RPMI7951 (cell line): Measurements from ENCODE around the gene GTF2F1. TPM values are rescaled to one million over a fixed set of nuclear protein-coding genes. Genes with fewer than 3 reads are reported as not detected.
"Not testable (repeated sequence)": the region's sequence is repeated elsewhere in the genome, so short reads cannot be mapped to it uniquely, and the experiment has no call there.

Experiments used
- DNase-seq: peaks from one replicate; pipeline ENCODE4 v3.0.0-alpha.2; 2012; ENCODE audit warnings: low read depth
- total RNA-seq: library from RNA; depleted of rRNA; stranded (reverse); fragments of >200 nt; shearing (Covaris generic); gene quantifications from 2 replicates; pipeline ENCODE4 v1.2.3, GENCODE V29; 2014; rRNA removed

The GTF2F1 gene, protein sequence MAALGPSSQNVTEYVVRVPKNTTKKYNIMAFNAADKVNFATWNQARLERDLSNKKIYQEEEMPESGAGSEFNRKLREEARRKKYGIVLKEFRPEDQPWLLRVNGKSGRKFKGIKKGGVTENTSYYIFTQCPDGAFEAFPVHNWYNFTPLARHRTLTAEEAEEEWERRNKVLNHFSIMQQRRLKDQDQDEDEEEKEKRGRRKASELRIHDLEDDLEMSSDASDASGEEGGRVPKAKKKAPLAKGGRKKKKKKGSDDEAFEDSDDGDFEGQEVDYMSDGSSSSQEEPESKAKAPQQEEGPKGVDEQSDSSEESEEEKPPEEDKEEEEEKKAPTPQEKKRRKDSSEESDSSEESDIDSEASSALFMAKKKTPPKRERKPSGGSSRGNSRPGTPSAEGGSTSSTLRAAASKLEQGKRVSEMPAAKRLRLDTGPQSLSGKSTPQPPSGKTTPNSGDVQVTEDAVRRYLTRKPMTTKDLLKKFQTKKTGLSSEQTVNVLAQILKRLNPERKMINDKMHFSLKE
- total RNA-seq = 33.8 and 38.4 TPM in 2 replicates

GRCh38 chr19:6393074-6393982, at the start of gene GTF2F1:
TSS of gene GTF2F1 (minus strand) at chr19:6393164. CDS start at chr19:6392995, 169 bp downstream.
- peak; percentile 92 for DNase-seq

DNA sequence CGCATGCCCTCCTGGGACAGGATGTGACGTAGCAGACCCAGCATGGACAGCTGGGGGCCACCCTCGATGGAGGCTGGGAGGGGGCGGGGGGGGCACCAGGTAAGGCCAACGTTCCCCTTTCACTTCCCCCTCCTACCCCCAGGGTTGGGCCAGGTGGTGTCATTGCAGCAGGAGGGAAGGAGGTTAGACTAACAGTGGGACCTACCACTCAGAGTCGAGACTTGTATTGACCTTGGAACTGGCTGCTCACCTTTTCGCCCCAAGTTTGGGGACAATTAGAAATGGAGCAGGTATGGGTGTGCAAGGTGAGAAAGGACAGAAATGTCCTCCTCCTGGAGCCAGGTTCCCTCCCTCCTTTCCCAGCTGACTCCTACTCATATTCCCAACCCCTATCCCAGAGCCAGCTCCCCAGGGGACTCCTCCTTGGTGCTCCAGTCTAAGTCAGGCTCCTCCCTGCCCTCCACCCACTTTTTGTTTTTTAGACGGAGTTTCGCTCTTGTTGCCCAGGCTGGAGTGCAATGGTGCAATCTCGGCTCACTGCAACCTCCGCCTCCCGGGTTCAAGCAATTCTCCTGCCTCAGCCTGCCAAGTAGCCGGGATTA, 49.2 kb upstream of the GTF2F1 start:
- no peak for DNase-seq

- DNase-seq = no peak
These were observed 47.9 kb upstream of the GTF2F1 start for GRCh38 chr19:6440905-6441304.

DNA sequence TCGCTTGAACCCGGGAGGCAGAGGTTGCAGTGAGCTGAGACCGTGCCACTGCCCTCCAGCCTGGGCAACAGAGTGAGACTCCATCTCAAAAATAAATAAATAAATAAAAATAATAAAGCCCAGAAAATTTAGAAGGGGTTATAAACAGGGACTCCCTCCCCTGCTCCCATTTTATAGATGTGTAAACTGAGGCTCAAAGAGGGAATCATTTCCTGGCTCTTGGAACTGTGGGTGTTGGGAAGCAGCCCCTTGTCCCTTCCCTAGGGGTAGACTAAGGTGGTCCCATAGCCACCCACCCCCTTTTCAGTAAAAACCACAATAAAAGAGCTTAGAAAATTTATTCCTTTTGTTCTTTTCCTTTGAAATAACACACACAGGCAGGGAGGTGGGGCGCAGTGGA, 46.8 kb upstream of the GTF2F1 start:
- DNase-seq = no peak

DNA sequence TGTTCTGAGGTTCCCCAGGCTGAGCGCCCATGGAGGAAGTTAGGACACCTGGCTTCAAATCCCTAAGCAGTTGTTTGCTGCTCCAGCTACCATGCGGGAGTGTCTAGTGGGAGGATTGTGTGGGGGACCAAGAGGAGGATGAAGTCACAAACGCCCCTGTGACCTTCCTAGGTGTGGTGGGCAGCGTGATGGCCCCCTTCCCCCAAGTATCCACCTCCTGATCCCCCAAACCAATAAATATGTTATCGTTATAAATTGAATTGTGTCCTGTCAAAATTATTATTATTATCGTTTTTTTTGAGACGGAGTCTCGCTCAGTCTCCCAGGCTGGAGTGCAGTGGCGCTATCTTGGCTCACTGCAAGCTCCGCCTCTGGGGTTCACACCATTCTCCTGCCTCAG, 40.7 kb upstream of the GTF2F1 start, which contains the start of gene SLC25A41:
TSS of gene SLC25A41 (minus strand) at position 101 of the 400 bp plus-strand sequence. CDS start at position 31, 70 bp downstream.
- DNase-seq = no peak

GRCh38 chr19:6433165-6433564, 40.2 kb upstream of the GTF2F1 start:
- DNase-seq = no peak

DNA sequence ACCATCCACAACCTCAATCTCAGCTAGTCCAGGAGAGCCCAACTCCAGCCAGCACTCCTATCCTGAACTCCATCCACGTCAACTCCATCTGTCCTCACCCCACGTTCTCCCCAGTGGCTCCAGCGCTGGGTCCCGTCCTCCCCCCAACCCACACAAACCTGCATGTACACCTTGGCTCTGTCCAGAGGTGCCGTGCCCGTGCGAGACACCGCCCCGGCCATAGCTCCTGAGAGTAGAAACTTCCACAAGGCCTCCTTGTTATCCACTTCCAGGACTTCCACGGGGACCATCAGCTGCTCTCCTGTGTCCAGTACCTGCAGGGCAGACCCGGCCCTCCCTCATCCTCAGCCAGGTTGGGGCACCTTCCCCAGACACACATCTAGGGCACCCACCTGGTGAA, 38.9 kb upstream of the GTF2F1 start:
- no peak for DNase-seq

DNA sequence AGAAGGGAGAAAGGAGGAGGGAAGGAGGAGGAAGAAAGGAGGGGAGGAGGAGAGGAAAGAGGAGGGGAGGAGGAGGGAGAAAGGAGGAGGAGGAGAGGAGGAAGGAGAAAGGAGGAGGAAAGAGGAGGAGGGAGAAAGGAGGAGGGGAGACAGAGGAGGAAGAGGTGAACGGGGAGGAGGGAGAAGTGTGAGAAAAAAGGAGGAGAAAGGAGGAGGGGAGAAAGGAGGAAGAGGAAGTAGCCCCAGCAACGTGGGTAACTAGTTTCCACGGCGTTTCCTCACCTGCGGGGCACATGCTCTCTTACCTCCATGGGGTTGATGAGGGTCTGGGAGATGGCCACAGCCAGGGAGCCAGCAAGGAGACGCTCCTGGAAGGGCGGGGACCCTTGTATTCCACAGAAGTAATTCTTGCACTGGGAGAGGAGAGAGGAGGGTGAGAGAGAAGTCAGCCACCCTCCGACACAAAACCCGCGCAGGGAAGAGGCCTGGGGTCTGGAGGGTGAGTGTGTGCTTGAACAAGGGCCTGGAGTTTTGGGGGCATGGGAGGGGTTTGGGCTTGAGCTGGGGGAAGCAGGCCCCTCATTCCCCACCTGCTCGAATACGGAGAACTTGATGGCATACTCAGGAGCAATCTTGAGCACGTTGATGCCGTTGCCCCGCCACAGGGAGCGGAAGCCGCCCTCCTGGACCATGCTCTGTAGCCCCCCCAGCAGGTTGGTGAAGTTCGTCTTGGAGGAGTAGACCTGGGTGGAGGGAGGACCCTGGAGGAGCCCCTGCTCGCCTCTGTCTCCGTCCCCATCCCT, 36.7 kb upstream of the GTF2F1 start:
- no peak for DNase-seq

GRCh38 chr19:6428692-6429418, 35.9 kb upstream of the GTF2F1 start:
- not testable (repeated sequence) for DNase-seq

- no peak for DNase-seq
These were observed 34.2 kb upstream of the GTF2F1 start for GRCh38 chr19:6427131-6427530.

GRCh38 chr19:6425732-6426620, 33.0 kb upstream of the GTF2F1 start:
- DNase-seq = no peak

- DNase-seq = peak; percentile 100
These were observed 32.2 kb upstream of the GTF2F1 start for GRCh38 chr19:6424939-6425731.

- DNase-seq = no peak
These were observed 31.4 kb upstream of the GTF2F1 start, which contains the start of gene KHSRP for GRCh38 chr19:6424195-6424938. TSS of gene KHSRP (minus strand) at chr19:6424811. CDS start at chr19:6424701, 110 bp downstream.

DNA sequence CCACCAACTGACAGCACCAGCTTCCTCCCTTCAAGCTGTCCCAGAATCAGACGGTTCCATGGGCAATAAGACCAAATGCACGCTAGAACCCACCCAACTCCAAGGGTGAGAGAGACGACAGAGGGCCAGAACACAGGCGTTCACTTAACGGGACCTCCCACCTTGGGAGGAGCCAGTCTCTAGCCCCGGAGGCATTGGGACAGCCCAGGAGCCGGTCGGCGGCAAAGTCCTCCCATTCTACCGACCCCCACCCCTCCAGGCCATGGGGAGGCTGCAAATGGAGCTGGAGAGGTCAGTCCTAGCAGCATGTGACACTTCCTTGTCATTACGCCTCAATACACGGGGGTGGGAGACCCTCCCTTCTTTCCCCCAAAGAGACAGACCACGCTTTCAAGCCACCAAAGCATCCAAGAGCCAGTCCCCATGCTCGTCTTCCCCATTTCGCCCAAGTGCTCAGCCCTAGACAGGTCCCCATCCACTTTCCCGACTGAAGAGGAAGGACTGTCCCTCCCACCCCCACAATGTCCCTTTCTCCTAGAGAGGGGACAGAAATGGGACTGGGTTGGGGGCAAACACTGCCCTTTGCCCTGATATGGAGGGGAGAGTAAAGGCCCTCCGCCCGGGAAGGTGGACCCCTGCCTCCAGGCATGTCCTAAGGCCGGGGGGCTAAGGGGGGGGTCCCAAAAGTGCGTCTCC, 30.7 kb upstream of the GTF2F1 start:
- peak; percentile 59 for DNase-seq

- no peak for DNase-seq
These were observed 28.4 kb upstream of the GTF2F1 start for GRCh38 chr19:6421075-6422014.

DNA sequence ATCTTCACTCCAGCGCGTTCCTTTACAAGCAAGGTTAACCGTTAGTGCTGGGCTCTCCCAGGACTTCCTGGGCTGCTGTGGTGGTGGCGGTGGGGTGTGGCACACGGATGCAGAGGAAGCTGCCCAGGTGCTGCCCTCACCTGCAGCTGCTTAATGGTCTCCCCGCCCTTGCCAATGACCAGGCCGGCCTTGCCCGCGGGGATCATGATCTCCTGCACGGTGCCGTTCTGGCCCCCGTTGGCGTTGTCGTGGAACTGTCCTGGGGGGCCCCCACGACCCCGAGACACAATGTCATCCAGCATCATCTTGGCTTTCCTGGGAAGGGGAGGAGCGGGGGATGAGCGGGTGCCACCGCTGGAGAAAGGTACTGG, 25.6 kb upstream of the GTF2F1 start:
- DNase-seq = no peak
